Smooth muscle cell (in vitro differentiated cells): ENCODE measurements around the gene BCL6. TPM values are rescaled to one million over a fixed set of nuclear protein-coding genes. Genes with fewer than 3 reads are reported as not detected.
A peak's percentile ranks its signal among the peaks of the same experiment; 100 is the strongest.

ENCODE experiments used
- DNase-seq: peaks from one replicate; lab custom pipeline; 2025; ENCODE audit not compliant: unreplicated experiment; lab: John Stamatoyannopoulos, UW
- H2AFZ ChIP-seq: fragments of 200-600 bp; sonication (generic); 2 replicates; pipeline ENCODE4 v1.6.0; 2016; ENCODE audit warnings: antibody characterized with exemption, low read depth, mild to moderate bottlenecking
- H3F3A ChIP-seq: fragments of 200-600 bp; sonication (generic); 2 replicates; pipeline ENCODE4 v1.6.0; 2017; ENCODE audit warnings: antibody characterized with exemption, low read depth
- H3K27ac ChIP-seq: fragments of 200-600 bp; sonication (generic); 2 replicates; pipeline ENCODE4 v1.5.1; 2016; ENCODE audit warnings: low read depth, mild to moderate bottlenecking
- H3K27me3 ChIP-seq: fragments of 200-600 bp; sonication (generic); 2 replicates; pipeline ENCODE4 v1.6.1; 2016; ENCODE audit warnings: low read depth, mild to moderate bottlenecking
- H3K36me3 ChIP-seq: fragments of 200-600 bp; sonication (generic); 2 replicates; pipeline ENCODE4 v1.5.1; 2016; ENCODE audit warnings: low read depth
- H3K4me1 ChIP-seq: fragments of 200-600 bp; sonication (generic); 2 replicates; pipeline ENCODE4 v1.5.1; 2016; ENCODE audit warnings: low read depth
- H3K4me2 ChIP-seq: fragments of 200-600 bp; sonication (generic); 2 replicates; pipeline ENCODE4 v1.6.0; 2016; ENCODE audit warnings: mild to moderate bottlenecking
- H3K4me3 ChIP-seq: fragments of 200-600 bp; sonication (generic); 2 replicates; pipeline ENCODE4 v1.5.1; 2016; ENCODE audit warnings: mild to moderate bottlenecking
- H3K79me2 ChIP-seq: fragments of 200-600 bp; sonication (generic); 2 replicates; pipeline ENCODE4 v1.6.0; 2016; ENCODE audit warnings: low read depth, mild to moderate bottlenecking
- H3K9ac ChIP-seq: fragments of 200-600 bp; sonication (generic); 2 replicates; pipeline ENCODE4 v1.6.0; 2016; ENCODE audit warnings: low read depth
- H3K9me3 ChIP-seq: fragments of 200-600 bp; sonication (generic); replicated peaks from 2 replicates; pipeline ENCODE4 v1.5.1; 2016; ENCODE audit warnings: low read depth
- H4K20me1 ChIP-seq: fragments of 200-600 bp; sonication (generic); 2 replicates; pipeline ENCODE4 v1.6.0; 2016; ENCODE audit warnings: low read depth
- CTCF ChIP-seq: fragments of 200-600 bp; sonication (generic); IDR thresholded peaks from 2 replicates; pipeline ENCODE4 v1.5.1; 2017; ENCODE audit warnings: borderline replicate concordance, mild to moderate bottlenecking, antibody characterized with exemption; ENCODE audit not compliant: insufficient read depth, poor library complexity, severe bottlenecking
- WGBS: methylation state at CpG from one replicate; pipeline ENCODE4 v1.1.7; 2016; ENCODE audit warnings: low lambda C conversion rate; 5-methylcytosine and 5-hydroxymethylcytosine counted together
- polyA plus RNA-seq: library from polyadenylated mRNA; unstranded; fragments of >200 nt; fragmentation: Nextera tagmentation; extraction: Ambion mirVana; gene quantifications from 2 replicates; pipeline ENCODE4 v1.2.1, GENCODE V29; 2016
- total RNA-seq: library from RNA; depleted of rRNA; stranded (reverse); fragments of >200 nt; gene quantifications from 2 replicates; pipeline ENCODE4 v1.2.3, GENCODE V29; 2014

Gene BCL6
- total and polyA plus RNA-seq, 2 experiments from 2014 or later = 18.3 to 39.1 TPM

- H3K4me3 ChIP-seq = no peak overlapping the region
- no peak for DNase-seq
- H3K4me2 ChIP-seq = no peak overlapping the region
- no peaks in the 10 kb centered on the region for H3K36me3 ChIP-seq
- H3K27me3 ChIP-seq = no peaks in the 10 kb centered on the region
- no peak overlapping the region for H2AFZ ChIP-seq
- no peaks in the 10 kb centered on the region for H3F3A ChIP-seq
- H3K9ac ChIP-seq = no peak overlapping the region
- H3K4me1 ChIP-seq = no peaks in the 10 kb centered on the region
- H3K79me2 ChIP-seq = no peaks in the 10 kb centered on the region
- H4K20me1 ChIP-seq = no peaks in the 10 kb centered on the region
- TF ChIP-seq CTCF = no peak
- no peak overlapping the region for H3K27ac ChIP-seq
- H3K9me3 ChIP-seq = no peaks in the 10 kb centered on the region
- whole genome bisulfite sequencing = 91% methylated on average over 1 of the region's 1 CpG
Measured at GRCh38 chr3:187775549-187775948, 30.3 kb upstream of the BCL6 start.

- no peak overlapping the region for H3K4me2 ChIP-seq
- no peaks in the 10 kb centered on the region for H3K36me3 ChIP-seq
- H3K27ac ChIP-seq = no peak overlapping the region
- no peaks in the 10 kb centered on the region for H3K27me3 ChIP-seq
- no peak overlapping the region for H3K4me3 ChIP-seq
- H3F3A ChIP-seq = no peaks in the 10 kb centered on the region
- no peaks in the 10 kb centered on the region for H3K4me1 ChIP-seq
- H4K20me1 ChIP-seq = no peaks in the 10 kb centered on the region
- 90% methylated on average over 8 of the region's 8 CpGs for WGBS
- H3K9me3 ChIP-seq = no peaks in the 10 kb centered on the region
- no peak overlapping the region for H3K9ac ChIP-seq
- TF ChIP-seq CTCF = no peak
- H3K79me2 ChIP-seq = no peaks in the 10 kb centered on the region
- DNase-seq = no peak
- no peak overlapping the region for H2AFZ ChIP-seq
Measured at GRCh38 chr3:187774185-187774789, 29.0 kb upstream of the BCL6 start.

- Histone ChIP-seq H3K79me2 (no peaks in the 10 kb centered on the region), H3K36me3 (no peaks in the 10 kb centered on the region), H2AFZ (peak overlapping the region; percentile 22), H3K4me3 (no peak overlapping the region), H3K4me2 (no peak overlapping the region), H4K20me1 (no peaks in the 10 kb centered on the region), H3K27me3 (no peaks in the 10 kb centered on the region), H3K27ac (no peak overlapping the region), H3K9me3 (no peaks in the 10 kb centered on the region), H3F3A (no peaks in the 10 kb centered on the region), H3K9ac (no peak overlapping the region), H3K4me1 (no peaks in the 10 kb centered on the region)
- no peak for DNase-seq
- 83% methylated on average over 19 of the region's 19 CpGs for WGBS
- TF ChIP-seq CTCF = no peak
Measured at GRCh38 chr3:187773233-187774184, 28.2 kb upstream of the BCL6 start.
